MCF 10A (cell line): ENCODE data around the gene ABHD12B. TPM values are rescaled to one million over a fixed set of nuclear protein-coding genes. Genes with fewer than 3 reads are reported as not detected.

Experiments used
- BruUV-seq: library from RNA; stranded (reverse); fragments of 400-500 nt; replicated peaks from 2 replicates; lab custom pipeline; 2021; lab: Mats Ljungman, UMichigan
- CTCF ChIA-PET: fragments of 300-600 bp; sonication (Branson Sonifier 250); formaldehyde crosslinking; extraction: SDS; loops from one replicate; lab custom pipeline; 2021; ENCODE audit warnings: antibody characterized with exemption, inconsistent platforms; lab: Yijun Ruan, JAX
- POLR2A ChIA-PET: fragments of 300-600, 350-650 bp; sonication (Branson Sonifier 250); formaldehyde crosslinking; extraction: SDS; loops from one replicate; lab custom pipeline; 2020; ENCODE audit warnings: antibody characterized with exemption, inconsistent platforms; lab: Yijun Ruan, JAX
- DNase-seq: peaks from one replicate; pipeline ENCODE4 v3.0.0-alpha.2; 2018; ENCODE audit not compliant: unreplicated experiment
- H3K27ac Mint-ChIP-seq: one replicate; pipeline ENCODE4 v1.8.0; 2022; ENCODE audit warnings: mild to moderate bottlenecking, low read depth, mixed read lengths; ENCODE audit not compliant: unreplicated experiment
- H3K27me3 Mint-ChIP-seq: one replicate; pipeline ENCODE4 v1.8.0; 2022; ENCODE audit warnings: mixed read lengths; ENCODE audit not compliant: insufficient read depth, unreplicated experiment
- H3K36me3 Mint-ChIP-seq: one replicate; pipeline ENCODE4 v1.8.0; 2022; ENCODE audit warnings: mild to moderate bottlenecking, moderate library complexity, mixed read lengths; ENCODE audit not compliant: insufficient read depth, unreplicated experiment
- H3K4me1 Mint-ChIP-seq: one replicate; pipeline ENCODE4 v1.8.0; 2022; ENCODE audit warnings: mixed read lengths; ENCODE audit not compliant: insufficient read depth, unreplicated experiment
- H3K4me3 Mint-ChIP-seq: one replicate; pipeline ENCODE4 v1.8.0; 2022; ENCODE audit warnings: mild to moderate bottlenecking, moderate library complexity, mixed read lengths; ENCODE audit not compliant: unreplicated experiment
- H3K9me3 Mint-ChIP-seq: one replicate; pipeline ENCODE4 v1.8.0; 2022; ENCODE audit warnings: mixed read lengths; ENCODE audit not compliant: unreplicated experiment
- intact Hi-C: fragments of 100-400 bp; cut with micrococcal nuclease; formaldehyde crosslinking; loops from 2 replicates; pipeline ENCODE4 v1.14.1; 2022
- total RNA-seq: library from RNA; stranded (reverse); gene quantifications from 2 replicates; pipeline ENCODE4 v1.2.3, GENCODE V29; 2022
- TF ChIP-seq, protein P1 (sequence below): fragments of 200-600 bp; IDR thresholded peaks from one replicate; pipeline ENCODE4 v1.8.0; 2022; ENCODE audit warnings: antibody characterized with exemption, mild to moderate bottlenecking; ENCODE audit not compliant: unreplicated experiment

The ABHD12B gene
- total RNA-seq, 1 experiment from 2014 or later = not detected

DNA sequence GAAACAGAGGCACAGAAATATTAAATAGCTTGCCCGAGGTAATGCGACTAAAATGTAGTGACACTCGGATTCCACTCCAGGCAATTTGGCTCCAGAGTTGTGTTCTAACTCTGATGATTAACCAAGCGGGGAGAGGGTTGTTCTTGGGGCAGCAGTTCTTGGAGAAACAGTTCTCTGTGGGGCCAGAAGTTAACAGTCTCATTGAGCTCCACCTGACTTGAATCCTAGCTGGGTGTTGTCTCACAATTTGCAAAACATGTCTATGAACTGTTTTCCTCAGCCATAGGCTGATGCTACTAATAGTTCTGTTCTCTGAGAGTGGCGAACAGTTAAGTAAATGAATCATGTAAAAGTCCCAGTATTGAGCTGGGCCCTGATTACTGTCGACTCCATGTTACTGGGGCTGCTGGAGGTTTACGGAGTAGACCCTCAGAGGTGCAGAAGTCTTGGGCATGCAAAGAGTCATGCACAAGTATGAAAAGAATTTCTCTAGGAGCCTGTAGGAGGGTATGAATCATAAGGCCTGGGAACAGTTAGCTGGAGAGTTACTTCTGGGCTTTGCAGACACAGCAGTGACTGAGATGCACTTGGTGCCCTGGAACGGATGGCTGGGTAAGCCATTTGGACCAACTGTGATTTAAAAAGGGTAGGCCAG, 25.5 kb upstream of the ABHD12B start:
- peak; percentile 35 for DNase-seq
- Mint-ChIP-seq H3K4me1 (peaks cover 7% of the 10 kb centered on the region), H3K9me3 (no peaks in the 10 kb centered on the region), H3K36me3 (peaks cover 4% of the 10 kb centered on the region), H3K4me3 (no peak overlapping the region), H3K27me3 (no peaks in the 10 kb centered on the region), H3K27ac (no peak overlapping the region)
- no TSS peak for BruUV-seq
- TF ChIP-seq, protein P1, sequence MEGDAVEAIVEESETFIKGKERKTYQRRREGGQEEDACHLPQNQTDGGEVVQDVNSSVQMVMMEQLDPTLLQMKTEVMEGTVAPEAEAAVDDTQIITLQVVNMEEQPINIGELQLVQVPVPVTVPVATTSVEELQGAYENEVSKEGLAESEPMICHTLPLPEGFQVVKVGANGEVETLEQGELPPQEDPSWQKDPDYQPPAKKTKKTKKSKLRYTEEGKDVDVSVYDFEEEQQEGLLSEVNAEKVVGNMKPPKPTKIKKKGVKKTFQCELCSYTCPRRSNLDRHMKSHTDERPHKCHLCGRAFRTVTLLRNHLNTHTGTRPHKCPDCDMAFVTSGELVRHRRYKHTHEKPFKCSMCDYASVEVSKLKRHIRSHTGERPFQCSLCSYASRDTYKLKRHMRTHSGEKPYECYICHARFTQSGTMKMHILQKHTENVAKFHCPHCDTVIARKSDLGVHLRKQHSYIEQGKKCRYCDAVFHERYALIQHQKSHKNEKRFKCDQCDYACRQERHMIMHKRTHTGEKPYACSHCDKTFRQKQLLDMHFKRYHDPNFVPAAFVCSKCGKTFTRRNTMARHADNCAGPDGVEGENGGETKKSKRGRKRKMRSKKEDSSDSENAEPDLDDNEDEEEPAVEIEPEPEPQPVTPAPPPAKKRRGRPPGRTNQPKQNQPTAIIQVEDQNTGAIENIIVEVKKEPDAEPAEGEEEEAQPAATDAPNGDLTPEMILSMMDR = no peak
- ChIA-PET POLR2A (interaction anchor here (0.8 to 1.7 kb wide), 6 partner anchors 14 to 64 kb away, joined by 3 to 6 read pairs (median 3); partner anchors contain the start of gene NIN), CTCF (interaction anchor here (0.6 to 3.4 kb wide), 5 partner anchors 14 to 1691 kb away, joined by 3 to 22 read pairs (median 4); no protein-coding TSS in a partner anchor)
- intact Hi-C loops = no loop called here

DNA sequence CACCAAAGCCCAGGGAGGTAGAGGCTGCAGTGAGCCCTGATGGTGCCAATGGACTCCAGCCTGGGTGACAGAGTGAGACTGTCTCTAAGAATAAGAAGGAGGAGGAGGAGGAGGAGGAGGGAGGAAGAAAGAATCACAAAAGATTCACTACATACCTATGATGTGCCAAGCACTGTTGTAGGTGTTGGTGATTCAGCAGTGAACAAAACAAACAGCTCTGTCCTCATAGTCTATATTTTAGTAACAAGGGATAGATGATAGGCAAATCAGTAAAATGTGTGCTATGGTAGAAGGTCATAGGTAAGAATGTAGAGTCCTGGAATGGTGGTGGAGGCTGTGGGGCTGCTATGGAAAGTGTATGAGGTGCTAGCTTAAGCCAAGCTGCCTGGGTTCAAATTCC, 18.0 kb upstream of the ABHD12B start:
- Mint-ChIP-seq H3K36me3 (peaks cover 6% of the 10 kb centered on the region), H3K27ac (no peak overlapping the region), H3K4me3 (no peak overlapping the region), H3K27me3 (no peaks in the 10 kb centered on the region), H3K9me3 (no peaks in the 10 kb centered on the region), H3K4me1 (no peaks in the 10 kb centered on the region)
- POLR2A ChIA-PET = no interaction called here
- CTCF ChIA-PET = interaction anchor here (0.5 to 1.3 kb wide), 3 partner anchors 77 to 314 kb away, joined by 3 to 4 read pairs (median 4); no protein-coding TSS in a partner anchor
- intact Hi-C loops = no loop called here
- BruUV-seq = no TSS peak
- DNase-seq = no peak
- TF ChIP-seq, protein P1 = no peak

DNA sequence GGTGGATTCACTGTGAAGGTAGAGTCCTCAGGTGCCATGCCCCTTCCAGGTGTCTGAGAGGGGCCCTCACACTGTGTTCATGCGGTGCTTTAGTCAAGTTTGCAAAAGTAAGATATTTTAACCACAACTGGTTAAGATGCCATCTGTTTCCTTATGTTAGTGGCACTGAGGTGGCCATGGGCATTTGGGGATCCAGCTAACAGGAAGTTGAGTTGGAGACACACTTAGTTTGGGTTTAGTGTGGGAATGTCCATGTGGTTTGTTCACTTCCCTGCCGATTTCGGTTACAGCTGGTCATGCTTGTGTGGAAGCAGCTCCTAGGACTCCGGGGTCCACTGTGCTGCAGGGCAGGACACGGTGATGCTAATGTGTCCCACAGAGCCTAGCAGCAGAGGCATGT, 17.3 kb upstream of the ABHD12B start:
- no peak for DNase-seq
- Mint-ChIP-seq H3K27me3 (no peaks in the 10 kb centered on the region), H3K36me3 (peaks cover 6% of the 10 kb centered on the region), H3K4me1 (no peaks in the 10 kb centered on the region), H3K27ac (no peak overlapping the region), H3K9me3 (no peaks in the 10 kb centered on the region), H3K4me3 (no peak overlapping the region)
- intact Hi-C loops = no loop called here
- CTCF ChIA-PET = interaction anchor here (0.6 to 1.3 kb wide), 4 partner anchors 25 to 315 kb away, joined by 3 to 4 read pairs (median 4); no protein-coding TSS in a partner anchor
- TF ChIP-seq, protein P1 = no peak
- BruUV-seq = no TSS peak
- POLR2A ChIA-PET = interaction anchor here (0.5 to 1.0 kb wide), 2 partner anchors 24 to 1750 kb away, joined by 3 to 4 read pairs; partner anchors contain the start of gene NIN

DNA sequence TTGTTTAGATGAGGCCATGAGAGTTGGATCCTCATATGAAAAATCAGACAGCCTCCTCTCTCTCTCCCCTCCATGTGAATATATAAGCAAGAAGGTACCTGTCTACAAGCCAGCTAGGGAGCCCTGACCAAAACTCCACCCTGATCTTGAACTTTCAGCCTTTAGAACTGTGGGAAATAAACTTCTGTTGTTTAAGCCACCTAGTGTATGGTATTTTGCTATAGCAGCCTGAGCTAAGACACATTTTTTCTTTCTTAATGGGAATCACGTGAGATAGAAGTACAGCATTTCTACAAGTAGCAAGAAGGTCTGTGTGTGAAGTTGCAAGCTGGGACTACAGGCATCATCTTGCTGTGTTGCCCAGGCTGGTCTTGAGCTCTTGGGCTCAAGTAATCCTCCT, 16.3 kb upstream of the ABHD12B start:
- Mint-ChIP-seq H3K4me3 (no peak overlapping the region), H3K36me3 (peaks cover 6% of the 10 kb centered on the region), H3K27me3 (no peaks in the 10 kb centered on the region), H3K4me1 (no peaks in the 10 kb centered on the region), H3K27ac (no peak overlapping the region), H3K9me3 (no peaks in the 10 kb centered on the region)
- TF ChIP-seq, protein P1 = no peak
- ChIA-PET CTCF (interaction anchor here (0.6 to 0.8 kb wide), 3 partner anchors 18 to 317 kb away, joined by 3 read pairs; no protein-coding TSS in a partner anchor), POLR2A (no interaction called here)
- BruUV-seq = no TSS peak
- intact Hi-C loops = no loop called here
- no peak for DNase-seq
